ENCODE data around the gene COBL.
"Not testable (repeated sequence)": the region's sequence is repeated elsewhere in the genome, so short reads cannot be mapped to it uniquely, and the experiment has no call there.

Gene COBL

GRCh38 chr7:51014811-51015210, 301.8 kb downstream of the COBL start:
- DNase-seq, result no peak

- no peak for DNase-seq
Observed at GRCh38 chr7:51013861-51014511, 302.6 kb downstream of the COBL start.

- no peak for DNase-seq
Observed at GRCh38 chr7:51013218-51013786, 303.3 kb downstream of the COBL start.

- no peak for DNase-seq
Observed at GRCh38 chr7:51012569-51013217, 303.9 kb downstream of the COBL start.

- DNase-seq, result no peak
Observed at GRCh38 chr7:51011710-51012350, 304.8 kb downstream of the COBL start.

GRCh38 chr7:51010534-51010933, 306.1 kb downstream of the COBL start:
- no peak for DNase-seq

GRCh38 chr7:51009716-51010496, 306.7 kb downstream of the COBL start:
- peak; percentile 26 for DNase-seq

- no peak for DNase-seq
Observed at GRCh38 chr7:51007551-51008505, 308.8 kb downstream of the COBL start.

GRCh38 chr7:51006483-51007235, 309.9 kb downstream of the COBL start:
- DNase-seq, result no peak

- DNase-seq, result no peak
Observed at GRCh38 chr7:51005074-51005473, 311.5 kb downstream of the COBL start.

- DNase-seq, result no peak
Observed at GRCh38 chr7:51000956-51001355, 315.7 kb downstream of the COBL start.

- no peak for DNase-seq
Observed at GRCh38 chr7:50994753-50995319, 321.8 kb downstream of the COBL start.

- DNase-seq, result not testable (repeated sequence)
Observed at GRCh38 chr7:50990214-50990613, 326.4 kb downstream of the COBL start.

GRCh38 chr7:50988988-50989387, 327.6 kb downstream of the COBL start:
- DNase-seq, result no peak

- no peak for DNase-seq
Observed at GRCh38 chr7:50988465-50988864, 328.1 kb downstream of the COBL start.

GRCh38 chr7:50985096-50985495, 331.5 kb downstream of the COBL start:
- no peak for DNase-seq

GRCh38 chr7:50983850-50984249, 332.8 kb downstream of the COBL start:
- DNase-seq, result no peak

GRCh38 chr7:50982626-50983025, 334.0 kb downstream of the COBL start:
- no peak for DNase-seq

GRCh38 chr7:50981743-50982142, 334.9 kb downstream of the COBL start:
- no peak for DNase-seq

GRCh38 chr7:50980411-50980810, 336.2 kb downstream of the COBL start:
- no peak for DNase-seq

All from NCI-H1092 (cell line).